ENCODE results near the gene NFASC.

- TF ChIP-seq CTCF (IDR thresholded peaks at IDR 0.05) (no peak), POLR2A (IDR thresholded peaks at IDR 0.05) (no peak)
Measured at GRCh38 chr1:205053296-205053695, 182.6 kb downstream of the NFASC start.
